ENCODE measurements around the gene KIAA0232.

GRCh38 chr4:6845027-6845426 lies 62.5 kb downstream of the KIAA0232 start:
- no peak for TF ChIP-seq CTCF (IDR thresholded peaks at IDR 0.05; ENCODE audit: low read depth, low read length, poor library complexity, severe bottlenecking)
- no peak for TF ChIP-seq EZH2phosphoT487 (IDR thresholded peaks at IDR 0.05; ENCODE audit: borderline replicate concordance, low read length)
